Mucosa of rectum (tissue), 2 donors: ENCODE measurements around the gene TNIP1.

Experiments
- H3K27ac ChIP-seq, 2 donors: one replicate each; pipeline ENCODE4 v1.7.0; 2013; ENCODE audit warnings: inconsistent platforms in 2 of 2, low read depth in 2 of 2, low read length in 2 of 2
- H3K27me3 ChIP-seq, 2 donors: one replicate each; pipeline ENCODE4 v1.7.0; 2013; ENCODE audit warnings: low read length in 2 of 2; ENCODE audit not compliant: control insufficient read depth in 2 of 2, insufficient read depth in 2 of 2
- H3K36me3 ChIP-seq, 2 donors: one replicate each; pipeline ENCODE4 v1.7.0; 2013; ENCODE audit warnings: low read length in 2 of 2; ENCODE audit not compliant: control insufficient read depth in 2 of 2, insufficient read depth in 2 of 2
- H3K4me1 ChIP-seq, 2 donors: one replicate each; pipeline ENCODE4 v1.7.0; 2013; ENCODE audit warnings: low read length in 2 of 2, mild to moderate bottlenecking in 1 of 2; ENCODE audit not compliant: control insufficient read depth in 2 of 2, insufficient read depth in 2 of 2
- H3K4me3 ChIP-seq, 2 donors: one replicate each; pipeline ENCODE4 v1.7.0; 2013; ENCODE audit warnings: low read length in 2 of 2
- H3K9ac ChIP-seq, 2 donors: one replicate each; pipeline ENCODE4 v1.7.0; 2013; ENCODE audit warnings: low read length in 2 of 2, low read depth in 1 of 2, mild to moderate bottlenecking in 1 of 2
- H3K9me3 ChIP-seq, 2 donors: one replicate each; pipeline ENCODE4 v1.7.0; 2013; ENCODE audit warnings: low read length in 2 of 2; ENCODE audit not compliant: control insufficient read depth in 2 of 2
- donor health status: healthy.
- donor health status: Normal muscosa, but diverticular disease.

The TNIP1 gene

DNA sequence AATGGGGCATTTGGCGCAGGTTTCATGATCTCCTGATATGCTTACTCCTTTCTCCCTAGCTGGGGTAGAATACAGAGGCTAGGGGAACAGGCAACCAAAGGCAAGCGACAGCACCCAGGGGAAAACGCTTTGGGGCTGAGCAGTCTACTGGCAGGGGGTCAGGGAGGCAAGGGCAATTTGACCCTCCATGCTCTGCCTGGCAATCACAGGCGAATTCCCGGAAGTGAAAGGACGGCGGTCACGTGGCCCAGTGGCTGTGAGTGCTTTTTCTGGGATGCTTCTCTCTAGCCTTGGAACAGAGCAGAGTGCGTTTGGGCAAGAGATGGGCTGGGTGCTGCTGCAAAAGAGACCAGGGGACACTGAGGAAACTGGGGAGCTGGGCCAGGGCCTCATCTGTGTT is 54.7 kb downstream of the TNIP1 start:
- Histone ChIP-seq H3K27ac (peak overlapping the region; percentile 35 to 43), H3K9me3 (no peaks in the 10 kb centered on the region), H3K9ac (no peak overlapping the region), H3K4me3 (no peak overlapping the region), H3K36me3 (peaks cover 40% of the 10 kb centered on the region in 2 donors), H3K27me3 (no peaks in the 10 kb centered on the region), H3K4me1 (peaks cover 19 to 27% of the 10 kb centered on the region in 2 donors)

DNA sequence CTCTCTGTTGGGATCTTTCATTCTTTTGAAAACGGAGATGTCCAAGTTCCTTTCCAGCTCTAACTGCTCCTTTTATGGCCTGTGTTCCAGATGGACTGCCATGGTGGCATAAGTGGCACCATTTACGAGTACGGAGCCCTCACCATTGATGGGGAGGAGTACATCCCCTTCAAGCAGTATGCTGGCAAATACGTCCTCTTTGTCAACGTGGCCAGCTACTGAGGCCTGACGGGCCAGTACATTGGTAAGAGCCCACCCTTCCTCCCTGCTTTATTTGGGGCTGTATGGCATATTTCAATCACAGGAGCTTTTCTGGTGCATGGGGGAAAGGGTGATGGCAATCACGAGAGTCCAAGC is 55.6 kb downstream of the TNIP1 start:
- no peaks in the 10 kb centered on the region for H3K27me3 ChIP-seq
- H3K4me3 ChIP-seq: no peak overlapping the region
- no peak overlapping the region for H3K27ac ChIP-seq
- H3K4me1 ChIP-seq: peaks cover 24 to 27% of the 10 kb centered on the region in 2 donors
- H3K9ac ChIP-seq: no peak overlapping the region
- no peaks in the 10 kb centered on the region for H3K9me3 ChIP-seq
- peaks cover 32 to 33% of the 10 kb centered on the region in 2 donors for H3K36me3 ChIP-seq

DNA sequence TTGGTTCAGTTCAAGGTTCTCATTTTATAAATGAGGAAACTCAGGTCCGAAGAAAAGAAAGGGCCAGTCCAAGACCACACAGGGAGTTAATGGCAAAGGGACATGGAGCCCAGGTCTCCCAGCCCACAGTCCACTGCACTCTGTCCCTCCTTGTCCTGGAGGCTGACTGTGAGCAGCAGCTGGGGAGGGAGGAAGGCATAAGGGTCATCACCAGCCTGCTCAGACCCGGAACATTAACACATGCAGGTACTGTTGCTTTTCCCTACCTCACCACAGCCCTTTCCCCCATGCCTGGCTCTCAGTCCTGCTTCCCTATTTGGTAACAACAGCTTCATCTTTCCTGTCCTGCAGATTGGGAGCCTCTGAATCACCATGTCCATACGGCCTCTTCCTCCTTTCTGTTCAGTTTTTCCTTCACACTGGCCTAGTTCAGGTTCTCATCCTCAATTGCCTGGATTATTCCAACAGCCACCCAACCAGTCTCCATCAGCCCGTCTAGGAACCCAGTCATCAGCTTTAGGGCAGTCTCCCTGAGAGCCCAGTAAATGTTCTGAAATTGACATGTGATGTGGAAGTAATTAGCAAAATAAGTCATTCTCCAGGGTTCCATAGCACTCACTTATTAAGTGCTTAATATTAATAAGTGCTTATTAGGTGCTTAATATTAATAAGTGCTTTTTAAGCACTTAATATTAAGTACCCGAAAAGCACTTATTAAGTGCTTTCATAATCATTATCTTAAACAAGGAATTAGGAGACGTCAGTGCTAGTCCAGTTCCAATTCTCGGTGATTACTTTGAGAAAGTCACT is 56.2 kb downstream of the TNIP1 start:
- Histone ChIP-seq H3K4me1 (peaks cover 21 to 24% of the 10 kb centered on the region in 2 donors), H3K36me3 (peaks cover 27% of the 10 kb centered on the region in 2 donors), H3K4me3 (no peak overlapping the region)

DNA sequence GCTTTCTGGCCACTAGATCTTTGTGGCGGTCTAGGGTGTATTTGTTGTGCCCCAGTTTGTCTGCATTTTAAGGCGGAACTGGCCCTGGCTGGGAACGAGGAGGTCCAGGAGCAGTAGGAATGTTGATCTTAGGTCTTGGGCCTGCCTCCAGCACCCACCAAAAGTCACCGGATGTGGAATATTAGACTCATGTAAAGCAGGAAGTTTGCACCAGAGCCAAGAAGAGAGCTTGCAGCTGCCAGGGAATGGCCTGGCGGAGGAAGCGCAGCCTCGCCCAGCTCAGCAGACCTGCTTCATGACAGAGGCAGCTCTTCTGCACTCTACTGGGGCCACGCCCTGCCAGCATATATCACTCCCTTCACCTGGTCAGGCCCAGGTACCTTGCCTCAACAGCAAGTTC is 57.2 kb downstream of the TNIP1 start:
- H3K9me3 ChIP-seq: no peaks in the 10 kb centered on the region
- peaks cover 17 to 18% of the 10 kb centered on the region in 2 donors for H3K36me3 ChIP-seq
- H3K4me3 ChIP-seq: peak overlapping the region; percentile 4 to 22
- peaks cover 17 to 21% of the 10 kb centered on the region in 2 donors for H3K4me1 ChIP-seq
- no peaks in the 10 kb centered on the region for H3K27me3 ChIP-seq
- H3K9ac ChIP-seq: no peak overlapping the region
- H3K27ac ChIP-seq: peak overlapping the region; percentile 63 to 80

More for the DNA sequence above, 56.2 kb downstream of the TNIP1 start:
- Histone ChIP-seq H3K27ac (peak overlapping the region; percentile 63 to 80), H3K9me3 (no peaks in the 10 kb centered on the region), H3K27me3 (no peaks in the 10 kb centered on the region), H3K9ac (no peak overlapping the region)

DNA sequence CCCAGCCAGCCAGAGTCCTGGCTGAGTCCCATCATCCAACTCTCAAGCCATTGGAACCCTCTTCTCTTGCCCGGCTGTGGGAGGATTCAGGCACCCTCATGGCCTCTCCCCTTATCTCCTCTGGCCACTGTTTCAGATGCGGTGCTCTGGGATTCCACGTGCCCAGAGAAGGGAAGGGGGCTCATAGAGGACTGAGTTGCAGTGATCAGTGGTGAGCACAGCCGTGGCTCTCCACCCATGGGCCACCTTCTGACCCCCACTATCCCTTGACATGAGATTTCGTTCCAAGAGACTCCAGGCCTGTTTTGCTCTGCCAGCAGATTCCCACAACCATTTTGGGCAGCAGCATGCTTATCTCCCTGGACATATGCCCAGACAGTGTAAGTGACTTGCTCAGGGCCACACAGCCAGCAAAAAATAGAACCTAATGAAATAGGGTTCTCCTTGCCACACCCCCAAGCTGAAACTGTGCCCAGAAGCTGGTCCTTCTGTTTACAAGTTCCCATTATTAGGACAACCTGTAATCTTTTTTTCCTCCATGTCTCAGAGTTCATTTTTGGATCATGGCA is 57.7 kb downstream of the TNIP1 start:
- peak overlapping the region in 1 of 2 donors; percentile 1 for H3K9ac ChIP-seq
- peak overlapping the region; percentile 63 to 80 for H3K27ac ChIP-seq
- H3K27me3 ChIP-seq: no peaks in the 10 kb centered on the region
- peak overlapping the region in 1 of 2 donors; percentile 35 for H3K4me3 ChIP-seq
- peaks cover 11 to 13% of the 10 kb centered on the region in 2 donors for H3K36me3 ChIP-seq
- no peaks in the 10 kb centered on the region for H3K9me3 ChIP-seq
- H3K4me1 ChIP-seq: peaks cover 17 to 21% of the 10 kb centered on the region in 2 donors

DNA sequence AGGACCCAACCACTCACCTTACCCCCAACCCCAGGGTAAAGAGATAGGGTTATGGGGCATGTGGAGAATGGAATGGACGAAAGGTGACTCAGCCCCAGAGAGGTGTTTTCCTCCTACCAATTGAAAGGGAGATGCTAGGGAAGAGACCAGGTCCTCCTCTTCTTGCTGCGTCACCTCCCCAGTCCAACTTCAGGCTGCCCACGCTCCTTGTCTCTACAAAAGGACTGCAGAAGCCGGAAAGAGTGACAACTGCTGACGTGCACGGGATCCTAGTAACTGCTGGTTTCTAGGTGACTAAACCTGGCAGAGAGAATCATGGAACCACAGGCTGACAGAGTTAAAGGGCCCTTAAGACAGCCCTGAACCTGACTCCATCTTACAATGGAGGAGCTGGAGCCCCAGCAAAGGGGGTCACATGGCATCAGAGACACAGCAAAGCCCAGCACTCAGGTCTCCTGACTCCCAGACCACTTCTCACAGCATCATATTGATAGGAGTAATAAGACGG is 58.3 kb downstream of the TNIP1 start:
- Histone ChIP-seq H3K9ac (peak overlapping the region in 1 of 2 donors; percentile 1), H3K27ac (peak overlapping the region; percentile 63 to 80), H3K4me1 (peaks cover 17 to 21% of the 10 kb centered on the region in 2 donors), H3K4me3 (peak overlapping the region in 1 of 2 donors; percentile 70), H3K36me3 (peaks cover 7 to 8% of the 10 kb centered on the region in 2 donors), H3K9me3 (no peaks in the 10 kb centered on the region), H3K27me3 (no peaks in the 10 kb centered on the region)

DNA sequence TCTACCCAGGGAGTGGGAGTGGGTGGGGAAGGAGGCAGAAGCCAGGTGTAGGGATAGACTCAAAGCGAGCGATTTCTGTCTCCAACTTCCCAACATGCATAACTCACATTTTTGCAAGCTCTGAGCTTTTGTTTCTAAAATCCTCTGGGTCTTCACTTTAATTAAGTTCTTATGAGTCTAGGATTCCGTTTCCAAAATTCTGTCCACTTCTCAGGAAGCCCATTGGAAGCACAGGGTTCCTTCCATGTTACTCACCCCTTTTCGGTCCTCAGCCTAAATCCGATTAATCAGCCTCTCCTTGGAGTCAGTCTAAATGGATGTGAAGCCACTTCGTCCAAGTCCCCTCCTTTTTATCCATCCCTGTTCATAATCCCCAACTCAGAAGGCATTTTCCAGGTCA is 59.1 kb downstream of the TNIP1 start:
- peak overlapping the region; percentile 68 to 70 for H3K4me3 ChIP-seq
- no peaks in the 10 kb centered on the region for H3K27me3 ChIP-seq
- peaks cover 16 to 19% of the 10 kb centered on the region in 2 donors for H3K4me1 ChIP-seq
- H3K36me3 ChIP-seq: peaks cover under 1 to 4% of the 10 kb centered on the region in 2 donors
- H3K9ac ChIP-seq: peak overlapping the region; percentile 60 to 75
- peak overlapping the region; percentile 63 to 80 for H3K27ac ChIP-seq
- H3K9me3 ChIP-seq: no peaks in the 10 kb centered on the region

DNA sequence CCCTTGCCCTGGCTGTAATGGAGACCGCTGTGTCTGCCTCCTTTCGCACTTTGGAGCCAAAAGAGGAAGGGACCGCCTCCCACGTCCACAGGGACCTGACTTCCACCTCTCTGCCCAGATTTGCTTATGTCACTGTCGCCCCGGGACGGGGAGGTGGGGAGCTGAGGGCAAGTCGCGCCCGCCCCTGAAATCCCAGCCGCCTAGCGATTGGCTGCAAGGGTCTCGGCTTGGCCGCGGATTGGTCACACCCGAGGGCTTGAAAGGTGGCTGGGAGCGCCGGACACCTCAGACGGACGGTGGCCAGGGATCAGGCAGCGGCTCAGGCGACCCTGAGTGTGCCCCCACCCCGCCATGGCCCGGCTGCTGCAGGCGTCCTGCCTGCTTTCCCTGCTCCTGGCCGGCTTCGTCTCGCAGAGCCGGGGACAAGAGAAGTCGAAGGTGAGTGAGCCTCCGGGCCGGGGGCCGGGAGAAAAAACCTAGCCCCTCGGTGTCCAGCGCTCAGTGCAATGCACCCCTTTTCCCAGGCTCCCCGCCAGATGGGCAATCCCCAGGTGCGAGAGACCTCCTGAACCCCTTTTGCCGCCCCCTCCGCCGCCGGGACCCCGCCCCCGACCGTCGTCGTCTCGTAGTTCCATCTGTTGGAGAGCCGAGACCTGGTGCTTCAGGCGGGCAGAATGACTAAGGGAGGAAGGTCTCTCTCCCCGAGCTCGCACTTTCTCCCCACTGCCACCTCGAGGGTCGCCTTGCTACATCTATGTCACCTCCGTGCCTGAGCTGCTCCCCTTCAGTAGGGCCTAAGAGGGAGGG is 60.3 kb downstream of the TNIP1 start, which contains the start of gene GPX3:
TSS of gene GPX3 (plus strand) at position 288 of the 807 bp plus-strand sequence. CDS start at position 352, 64 bp downstream.
- H3K9ac ChIP-seq: peak within 1 kb of the TSS; percentile 60 to 75
- H3K36me3 ChIP-seq: no peaks in the 10 kb centered on the region
- no peaks in the 10 kb centered on the region for H3K27me3 ChIP-seq
- H3K4me1 ChIP-seq: peaks cover 12 to 15% of the 10 kb centered on the region in 2 donors
- peak within 1 kb of the TSS; percentile 68 to 70 for H3K4me3 ChIP-seq
- H3K9me3 ChIP-seq: no peaks in the 10 kb centered on the region
- H3K27ac ChIP-seq: peak within 1 kb of the TSS; percentile 63 to 80

DNA sequence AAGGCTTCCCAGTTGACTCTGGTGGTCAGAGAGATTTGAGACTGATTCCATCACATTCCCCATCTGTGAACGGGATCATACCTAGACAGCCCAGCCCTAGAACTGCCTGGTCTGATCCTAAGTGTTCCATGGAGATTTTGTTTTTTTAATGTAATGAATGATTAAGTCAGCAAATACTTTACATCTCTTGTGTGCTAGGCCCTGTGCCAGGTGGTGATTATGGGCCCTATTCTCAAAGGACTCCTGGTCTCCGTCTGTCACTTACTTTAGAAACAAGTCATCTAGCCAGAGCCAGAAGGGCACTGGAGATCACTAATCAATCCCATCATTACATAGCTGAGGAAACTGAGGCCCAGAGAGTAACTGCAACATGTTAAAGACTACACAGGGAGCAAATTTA is 61.5 kb downstream of the TNIP1 start:
- no peaks in the 10 kb centered on the region for H3K27me3 ChIP-seq
- H3K4me3 ChIP-seq: no peak overlapping the region
- H3K36me3 ChIP-seq: no peaks in the 10 kb centered on the region
- H3K4me1 ChIP-seq: peaks cover 11 to 12% of the 10 kb centered on the region in 2 donors
- no peaks in the 10 kb centered on the region for H3K9me3 ChIP-seq
- no peak overlapping the region for H3K9ac ChIP-seq
- no peak overlapping the region for H3K27ac ChIP-seq
